NCI-H2107 treated with DMSO at 0.1 percent for 48 hours (cell line): ENCODE measurements around the gene SSH2.

Source experiments
- DNase-seq: peaks from one replicate; lab custom pipeline; 2025; ENCODE audit not compliant: unreplicated experiment; lab: John Stamatoyannopoulos, UW

Gene SSH2

GRCh38 chr17:29715680-29716079, 214.3 kb downstream of the SSH2 start:
- no peak for DNase-seq

DNA sequence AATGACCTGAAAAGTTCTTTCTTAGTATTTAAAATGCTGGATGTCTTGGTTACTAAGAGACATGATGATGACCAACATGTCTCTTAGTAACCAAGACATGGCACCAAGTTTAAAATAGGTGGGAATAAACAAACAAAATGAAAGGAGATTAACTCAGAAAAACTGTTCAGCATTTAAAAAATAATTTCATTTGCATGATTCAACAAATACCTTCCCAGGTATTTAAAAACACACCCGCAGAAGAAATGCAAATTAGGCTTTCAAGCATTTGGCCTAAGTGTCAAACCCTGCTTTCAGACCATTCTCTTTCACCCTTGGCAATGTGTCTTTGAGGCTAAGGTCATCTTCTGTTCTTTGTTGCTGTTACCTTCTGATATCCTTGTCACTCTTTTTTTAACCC, 215.9 kb downstream of the SSH2 start:
- no peak for DNase-seq

DNA sequence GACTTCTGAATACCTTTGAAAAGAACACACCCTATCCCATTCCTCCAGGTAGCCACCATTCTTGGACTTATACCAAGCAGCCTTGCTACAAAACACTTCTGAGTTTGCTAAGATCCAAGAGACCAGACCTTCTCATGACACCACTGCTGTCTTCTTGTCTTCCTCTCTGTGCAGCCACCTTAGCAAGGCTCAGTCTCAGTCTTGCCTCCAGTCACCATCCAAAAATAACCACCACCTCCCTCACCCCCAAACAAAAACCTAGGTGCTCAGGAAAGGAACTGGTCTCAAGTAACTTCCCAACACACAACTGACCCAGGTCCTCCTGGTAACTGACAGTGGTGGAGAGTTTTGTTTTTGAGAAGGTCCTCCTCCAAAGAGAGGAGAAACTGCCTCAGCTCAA, 216.4 kb downstream of the SSH2 start:
- no peak for DNase-seq

GRCh38 chr17:29711588-29712385, 218.2 kb downstream of the SSH2 start:
- DNase-seq = no peak

DNA sequence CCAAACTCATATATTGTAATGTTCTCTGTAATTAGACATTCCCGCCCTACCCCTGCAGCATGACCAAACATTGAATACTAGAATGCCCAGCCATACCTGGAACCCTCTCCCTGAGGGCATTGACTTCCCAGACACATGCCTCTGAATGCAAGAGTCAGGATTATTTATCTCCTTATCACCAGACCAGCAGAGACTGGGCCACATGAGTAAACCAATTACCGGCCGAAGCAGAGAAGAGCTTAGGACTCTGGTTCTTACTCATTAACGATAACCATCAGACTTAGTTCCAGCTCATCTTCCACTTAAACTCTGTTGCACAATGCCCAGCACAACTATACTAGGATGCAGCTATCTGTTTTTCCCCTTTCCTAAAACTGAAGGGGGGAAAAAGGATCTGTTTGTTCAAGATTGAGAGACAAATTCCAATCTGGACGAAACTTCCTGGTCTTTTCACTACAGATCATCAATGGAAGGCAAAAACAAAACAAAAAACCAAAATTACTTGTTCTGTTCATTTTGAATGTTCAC, 219.1 kb downstream of the SSH2 start:
- DNase-seq = no peak

DNA sequence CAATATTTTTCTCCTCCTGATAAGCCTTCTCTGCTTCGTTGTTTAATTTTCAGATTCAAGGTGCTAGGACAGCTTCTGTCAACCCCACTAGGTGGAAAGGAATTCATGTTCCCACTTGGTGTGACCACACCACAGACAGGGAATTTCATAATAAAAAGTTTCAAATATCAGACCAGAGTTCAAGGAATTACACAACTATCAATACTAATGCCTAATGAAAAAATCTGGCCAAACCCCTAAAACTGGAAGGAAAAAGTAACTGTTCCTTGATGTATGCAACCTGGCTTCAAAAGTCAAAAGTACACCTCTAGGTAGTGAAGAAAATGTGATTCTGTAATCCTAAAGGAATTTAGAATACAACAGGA, 219.5 kb downstream of the SSH2 start:
- no peak for DNase-seq

DNA sequence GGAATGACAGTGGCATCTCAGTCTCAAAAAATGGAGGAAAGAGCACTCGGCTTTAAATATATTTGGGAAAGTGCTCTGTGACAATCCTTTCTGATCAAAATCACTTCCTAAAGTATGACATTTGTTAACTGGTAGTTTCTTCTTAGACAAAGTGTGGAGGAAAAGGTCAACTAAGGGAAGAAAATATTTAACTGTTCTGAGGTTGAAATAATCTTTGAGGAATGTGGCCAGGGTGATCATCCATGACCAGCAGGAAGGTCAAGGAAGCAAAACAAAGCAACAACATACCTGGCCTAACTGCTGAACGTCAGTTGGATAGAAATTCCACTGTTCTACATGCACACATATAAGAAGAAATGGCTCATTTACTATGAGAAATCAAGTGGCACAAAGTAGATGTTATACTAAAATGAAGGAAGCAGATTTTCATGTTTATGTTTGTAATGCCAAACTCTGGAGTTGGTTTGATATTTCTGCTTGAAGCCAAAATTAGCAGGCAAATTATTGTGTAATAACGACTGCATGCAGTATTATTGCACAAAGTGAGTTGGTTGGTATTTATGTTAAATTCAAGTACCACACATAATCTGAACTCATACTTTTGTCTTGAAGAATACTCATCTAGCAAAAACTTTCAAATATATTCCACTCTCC, 220.0 kb downstream of the SSH2 start:
- DNase-seq = no peak

GRCh38 chr17:29707212-29707571, 222.8 kb downstream of the SSH2 start:
- DNase-seq = no peak

GRCh38 chr17:29706045-29706431, 224.0 kb downstream of the SSH2 start:
- no peak for DNase-seq

GRCh38 chr17:29705386-29705785, 224.6 kb downstream of the SSH2 start:
- DNase-seq = no peak

- DNase-seq = no peak
Observed at GRCh38 chr17:29699283-29699682, 230.7 kb downstream of the SSH2 start.

GRCh38 chr17:29698837-29699236, 231.2 kb downstream of the SSH2 start:
- no peak for DNase-seq

- no peak for DNase-seq
Observed at GRCh38 chr17:29698019-29698777, 231.8 kb downstream of the SSH2 start.

- DNase-seq = no peak
Observed at GRCh38 chr17:29697371-29697770, 232.7 kb downstream of the SSH2 start.

GRCh38 chr17:29694918-29695563, 235.0 kb downstream of the SSH2 start:
- no peak for DNase-seq

DNA sequence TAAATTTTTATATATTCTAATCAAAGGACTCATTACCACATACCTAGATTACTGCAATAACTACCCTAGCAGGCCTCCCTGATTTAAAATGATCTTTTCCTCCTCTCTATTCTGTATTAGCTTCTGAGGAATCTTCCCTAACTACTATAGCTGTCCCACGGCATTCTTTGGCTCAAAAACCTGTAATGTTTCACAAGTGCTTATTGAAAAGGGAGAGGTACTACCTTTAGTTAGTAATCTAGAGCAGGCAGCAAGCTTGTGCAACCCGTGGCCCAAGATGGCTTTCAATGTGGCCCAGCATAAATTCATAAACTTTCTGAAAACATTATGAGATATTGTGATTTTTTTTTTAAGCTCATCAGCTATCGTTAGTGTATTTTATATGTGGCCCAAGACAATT, 236.3 kb downstream of the SSH2 start:
- no peak for DNase-seq

DNA sequence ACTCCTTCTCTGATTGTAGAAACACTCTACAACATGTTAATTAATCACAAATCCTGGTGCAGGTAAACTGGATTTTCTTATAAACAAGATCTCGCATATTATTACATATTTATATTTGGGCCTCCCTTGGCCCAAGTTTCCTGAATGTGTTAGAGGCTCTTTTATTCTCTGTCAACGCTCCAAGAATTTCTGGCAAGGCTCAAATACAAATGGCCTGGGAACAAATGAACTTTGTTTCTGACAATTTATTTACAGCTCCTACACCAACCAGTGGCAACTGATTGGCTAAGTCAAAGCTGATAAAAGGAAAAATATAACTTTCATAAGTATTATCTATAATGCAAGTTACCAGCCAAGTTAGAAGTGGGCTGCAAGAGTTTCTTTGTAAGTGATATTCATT, 242.4 kb downstream of the SSH2 start:
- DNase-seq = no peak

GRCh38 chr17:29686993-29687590, 242.9 kb downstream of the SSH2 start:
- DNase-seq = no peak

GRCh38 chr17:29683481-29683880, 246.5 kb downstream of the SSH2 start:
- DNase-seq = no peak

- DNase-seq = no peak
Observed at GRCh38 chr17:29682987-29683386, 247.0 kb downstream of the SSH2 start.

DNA sequence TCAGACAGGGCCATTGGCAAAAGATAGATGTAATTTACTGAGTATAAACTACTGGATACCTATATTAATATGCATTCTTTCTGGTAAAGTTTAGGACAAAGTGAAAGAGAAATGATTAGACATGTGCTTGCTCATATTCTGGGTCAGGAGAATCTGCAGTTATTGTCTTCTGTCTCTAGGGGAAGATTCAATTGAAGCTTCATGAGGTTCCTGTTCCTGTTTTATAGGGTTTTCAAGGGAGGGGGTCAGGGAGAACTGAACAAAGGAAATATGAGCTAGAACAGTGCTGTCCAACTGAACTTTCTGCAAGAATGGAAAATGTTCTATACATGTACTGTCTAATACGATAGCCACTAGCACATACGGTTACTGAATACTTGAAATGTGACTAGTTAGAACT, 248.0 kb downstream of the SSH2 start:
- DNase-seq = no peak
